Body of pancreas (tissue), 4 donors: Measurements from ENCODE around the gene KRT33A.

ENCODE experiments used
- POLR2A ChIP-seq, 3 donors: fragments of 450-650 bp; IDR thresholded peaks; one replicate each; pipeline ENCODE4 v1.6.1; 2016; ENCODE audit warnings: antibody characterized with exemption in 3 of 3, mild to moderate bottlenecking in 2 of 3
- TF ChIP-seq, protein P1 (sequence below), 7 experiments: fragments of 450-650 bp in 4 of 7; fragments of 200-600 bp in 3 of 7; sonication (generic) in 3 of 7; IDR thresholded peaks; one replicate each; pipeline ENCODE4 v1.5.1; 2016 to 2019; ENCODE audit warnings: antibody characterized with exemption in 7 of 7

DNA sequence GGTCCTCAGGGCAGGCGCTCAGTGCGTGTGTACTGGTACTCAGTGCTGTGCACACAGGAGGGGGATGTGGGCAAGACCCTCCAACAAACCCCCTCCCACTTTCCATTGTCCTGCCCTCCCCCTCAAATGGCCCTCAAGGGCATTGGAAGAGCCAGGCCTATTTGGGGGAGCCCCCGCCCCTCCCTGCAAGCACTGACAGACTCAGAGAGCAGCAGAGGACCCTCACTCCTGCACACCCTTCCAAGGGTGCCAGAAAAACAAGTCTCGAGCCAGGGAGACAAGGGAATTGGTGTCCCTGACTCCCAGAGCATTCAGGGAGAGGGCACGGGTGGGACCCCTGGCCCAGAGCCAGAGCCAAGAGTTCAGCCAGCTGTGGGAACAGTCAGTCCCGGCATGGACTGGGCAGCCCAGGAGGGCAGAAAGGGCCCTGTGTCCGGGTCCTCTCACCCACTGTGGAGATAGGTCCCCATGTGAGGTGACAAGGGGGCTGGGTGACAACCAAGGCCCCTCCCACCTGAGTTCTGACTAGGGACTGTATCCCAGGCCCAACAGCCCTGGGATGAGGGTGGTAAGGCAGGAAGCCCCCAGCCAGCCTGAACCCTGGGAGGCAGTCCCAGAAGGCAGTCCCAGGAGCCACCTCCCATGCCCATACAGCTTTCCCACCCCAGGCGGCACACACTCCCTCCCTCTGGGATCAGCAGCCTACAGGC, 23.1 kb downstream of the KRT33A start:
- TF ChIP-seq, protein P1, sequence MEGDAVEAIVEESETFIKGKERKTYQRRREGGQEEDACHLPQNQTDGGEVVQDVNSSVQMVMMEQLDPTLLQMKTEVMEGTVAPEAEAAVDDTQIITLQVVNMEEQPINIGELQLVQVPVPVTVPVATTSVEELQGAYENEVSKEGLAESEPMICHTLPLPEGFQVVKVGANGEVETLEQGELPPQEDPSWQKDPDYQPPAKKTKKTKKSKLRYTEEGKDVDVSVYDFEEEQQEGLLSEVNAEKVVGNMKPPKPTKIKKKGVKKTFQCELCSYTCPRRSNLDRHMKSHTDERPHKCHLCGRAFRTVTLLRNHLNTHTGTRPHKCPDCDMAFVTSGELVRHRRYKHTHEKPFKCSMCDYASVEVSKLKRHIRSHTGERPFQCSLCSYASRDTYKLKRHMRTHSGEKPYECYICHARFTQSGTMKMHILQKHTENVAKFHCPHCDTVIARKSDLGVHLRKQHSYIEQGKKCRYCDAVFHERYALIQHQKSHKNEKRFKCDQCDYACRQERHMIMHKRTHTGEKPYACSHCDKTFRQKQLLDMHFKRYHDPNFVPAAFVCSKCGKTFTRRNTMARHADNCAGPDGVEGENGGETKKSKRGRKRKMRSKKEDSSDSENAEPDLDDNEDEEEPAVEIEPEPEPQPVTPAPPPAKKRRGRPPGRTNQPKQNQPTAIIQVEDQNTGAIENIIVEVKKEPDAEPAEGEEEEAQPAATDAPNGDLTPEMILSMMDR (IDR thresholded peaks at IDR 0.05): no peak
- TF ChIP-seq POLR2A (IDR thresholded peaks at IDR 0.05): no peak
